GM12878 (cell line): ENCODE measurements around the gene FHL5. TPM values are rescaled to one million over a fixed set of nuclear protein-coding genes. Genes with fewer than 3 reads are reported as not detected.

ENCODE experiments used
- ATAC-seq: fragments of 200-7000 bp; cut with Tn5 transposase; 3 replicates; pipeline ENCODE4 v1.9.1; 2020; ENCODE audit warnings: mild to moderate bottlenecking, moderate library complexity
- BruUV-seq: library from RNA; stranded (reverse); fragments of 400-500 nt; replicated peaks from 2 replicates; lab custom pipeline; 2021; lab: Mats Ljungman, UMichigan
- CTCF ChIA-PET: fragments of 300-600 bp; sonication (Branson Sonifier 250); formaldehyde crosslinking; extraction: SDS; loops from one replicate; lab custom pipeline; 2021; ENCODE audit warnings: inconsistent platforms; lab: Yijun Ruan, JAX
- POLR2A ChIA-PET: fragments of 350-600 bp; formaldehyde crosslinking; extraction: SDS; loops from one replicate; lab custom pipeline; 2021; ENCODE audit warnings: inconsistent platforms; lab: Charles Lee
- RAD21 ChIA-PET: fragments of 300-600 bp; sonication (Branson Sonifier 250); formaldehyde crosslinking; loops from one replicate; lab custom pipeline; 2023; ENCODE audit warnings: antibody characterized with exemption; ENCODE audit not compliant: unreplicated experiment; lab: Charles Lee
- SMC1A ChIA-PET: fragments of 300-600 bp; sonication (Branson Sonifier 250); formaldehyde crosslinking; loops from one replicate; lab custom pipeline; 2023; ENCODE audit not compliant: unreplicated experiment, uncharacterized antibody; lab: Charles Lee
- DNase-seq: peaks from one replicate; pipeline ENCODE4 v3.0.0-alpha.2; 2011; ENCODE audit warnings: low read depth, low spot score
- FAIRE-seq: peaks from 3 replicates; lab custom pipeline; 2011; peaks lifted over from hg19 to GRCh38; lab: Jason Lieb, UNC
- H2AFZ ChIP-seq: 2 replicates; pipeline ENCODE4 v1.6.0; 2011; ENCODE audit warnings: low read depth, low read length, control low read depth; ENCODE audit not compliant: control insufficient read depth
- H3K27ac ChIP-seq: 2 replicates; pipeline ENCODE4 v1.5.1; 2011; ENCODE audit warnings: control low read depth; ENCODE audit not compliant: control insufficient read depth, insufficient read depth
- H3K27me3 ChIP-seq, 2 experiments: replicated peaks in 1 of 2; 2 replicates each; pipeline versions ENCODE4 v1.6.0 to v1.6.1; 2011; ENCODE audit warnings: low read length in 1 of 2; ENCODE audit not compliant: control insufficient read depth in 2 of 2, insufficient read depth in 2 of 2
- H3K36me3 ChIP-seq, 2 experiments: 2 replicates each; pipeline ENCODE4 v1.5.1; 2011; ENCODE audit warnings: low read length in 1 of 2; ENCODE audit not compliant: control insufficient read depth in 2 of 2, insufficient read depth in 2 of 2
- H3K4me1 ChIP-seq: 2 replicates; pipeline ENCODE4 v1.6.1; 2011; ENCODE audit warnings: mild to moderate bottlenecking, low read length, moderate library complexity, mixed read lengths; ENCODE audit not compliant: control insufficient read depth, insufficient read depth
- H3K4me2 ChIP-seq: 2 replicates; pipeline ENCODE4 v1.6.0; 2011; ENCODE audit warnings: control low read depth; ENCODE audit not compliant: control insufficient read depth, insufficient read depth
- H3K4me3 ChIP-seq: fragments of 200-600 bp; sonication (generic); 2 replicates; pipeline ENCODE4 v1.5.1; 2016
- H3K79me2 ChIP-seq: 2 replicates; pipeline ENCODE4 v1.6.0; 2011; ENCODE audit warnings: low read length; ENCODE audit not compliant: control insufficient read depth, insufficient read depth
- H3K9ac ChIP-seq: 2 replicates; pipeline ENCODE4 v1.8.0; 2011; ENCODE audit warnings: low read length, control low read depth, mixed read lengths; ENCODE audit not compliant: control insufficient read depth, insufficient read depth
- H3K9me3 ChIP-seq: replicated peaks from 3 replicates; pipeline ENCODE4 v1.5.1; 2011; ENCODE audit warnings: mild to moderate bottlenecking, low read length; ENCODE audit not compliant: control insufficient read depth, insufficient read depth
- H4K20me1 ChIP-seq: 2 replicates; pipeline ENCODE4 v1.6.0; 2011; ENCODE audit not compliant: control insufficient read depth, insufficient read depth
- JUNB ChIP-seq: IDR thresholded peaks from 2 replicates; pipeline ENCODE4 v1.6.1; 2016; ENCODE audit warnings: antibody characterized with exemption, mild to moderate bottlenecking
- MEF2A ChIP-seq: IDR thresholded peaks from 2 replicates; pipeline ENCODE4 v1.6.1; 2011; ENCODE audit warnings: low read depth, mild to moderate bottlenecking, low read length, moderate library complexity; ENCODE audit not compliant: insufficient read depth
- MEF2B ChIP-seq: fragments of 450-650 bp; IDR thresholded peaks from 2 replicates; pipeline ENCODE4 v1.6.1; 2018; ENCODE audit warnings: mild to moderate bottlenecking, moderate library complexity; ENCODE audit not compliant: partially characterized antibody, poor library complexity, severe bottlenecking
- NFIC ChIP-seq: IDR thresholded peaks from 2 replicates; pipeline ENCODE4 v1.6.1; 2012; ENCODE audit warnings: low read depth, mild to moderate bottlenecking, inconsistent platforms, low read length, moderate library complexity
- NR2F1 ChIP-seq: fragments of 450-650 bp; conservative IDR thresholded peaks from 2 replicates; pipeline ENCODE4 v1.6.1; 2017; ENCODE audit warnings: mild to moderate bottlenecking
- SPI1 ChIP-seq: IDR thresholded peaks from 2 replicates; pipeline ENCODE4 v1.6.1; 2011; ENCODE audit warnings: low read depth, mild to moderate bottlenecking, low read length, moderate library complexity, borderline replicate concordance; ENCODE audit not compliant: insufficient read depth
- ZBED1 ChIP-seq: IDR thresholded peaks from 2 replicates; pipeline ENCODE4 v1.6.1; 2016; ENCODE audit warnings: borderline replicate concordance
- WGBS: methylation state at CpG from one replicate; pipeline ENCODE4 v1.1.6; 2016; ENCODE audit warnings: low lambda C conversion rate; ENCODE audit not compliant: insufficient replicate concordance, insufficient coverage; ENCODE audit errors: missing lambda C conversion rate; 5-methylcytosine and 5-hydroxymethylcytosine counted together
- in situ Hi-C: fragments of 300-500 bp; cut with MboI; formaldehyde crosslinking; loops from 9 replicates; pipeline ENCODE4 v1.14.3; 2018; ENCODE audit warnings: mixed read lengths
- intact Hi-C: fragments of 100-400 bp; cut with micrococcal nuclease; formaldehyde crosslinking; loops from one replicate; pipeline ENCODE4 v1.14.2; 2022; ENCODE audit not compliant: unreplicated experiment
- polyA plus RNA-seq, 11 experiments: library from polyadenylated mRNA; depleted of rRNA in 4 of 11; unstranded in 6 of 11; stranded (reverse) in 5 of 11; fragments of >200 nt; fragmentation: Nextera tagmentation in 4 of 11; fragmentation: Illumina TruSeq in 1 of 11; extraction: Ambion mirVana in 4 of 11; extraction: Trizol in 1 of 11; gene quantifications; 1 replicate in 1 of 11; 2 replicates in 10 of 11; pipeline versions ENCODE4 v1.2.1 to v1.2.3, GENCODE V29; 2011 to 2016; ENCODE audit warnings: inconsistent platforms in 2 of 11, missing spikeins in 2 of 11, low read depth in 1 of 11
- total RNA-seq, 4 experiments: library from RNA; depleted of rRNA in 3 of 4; stranded (reverse); fragments of >200 nt in 3 of 4; fragmentation: Illumina TruSeq in 1 of 4; extraction: Trizol in 1 of 4; gene quantifications; 2 replicates each; pipeline versions ENCODE4 v1.2.1 to v1.2.3, GENCODE V29; 2013 to 2021
- TF ChIP-seq, protein P1 (sequence below): fragments of 450-650 bp; IDR thresholded peaks from 2 replicates; pipeline ENCODE4 v1.6.1; 2016; ENCODE audit warnings: mild to moderate bottlenecking
- TF ChIP-seq, protein P2 (sequence below): fragments of 450-650 bp; IDR thresholded peaks from 2 replicates; pipeline ENCODE4 v1.6.1; 2018; ENCODE audit warnings: mild to moderate bottlenecking, low read depth, moderate library complexity; ENCODE audit not compliant: partially characterized antibody

Gene FHL5
- total and polyA plus RNA-seq, 10 of the 15 experiments (the other 5 are each of a cell fraction or from before 2014, with no cell fraction given) = 0.16 TPM; not detected in 9

DNA sequence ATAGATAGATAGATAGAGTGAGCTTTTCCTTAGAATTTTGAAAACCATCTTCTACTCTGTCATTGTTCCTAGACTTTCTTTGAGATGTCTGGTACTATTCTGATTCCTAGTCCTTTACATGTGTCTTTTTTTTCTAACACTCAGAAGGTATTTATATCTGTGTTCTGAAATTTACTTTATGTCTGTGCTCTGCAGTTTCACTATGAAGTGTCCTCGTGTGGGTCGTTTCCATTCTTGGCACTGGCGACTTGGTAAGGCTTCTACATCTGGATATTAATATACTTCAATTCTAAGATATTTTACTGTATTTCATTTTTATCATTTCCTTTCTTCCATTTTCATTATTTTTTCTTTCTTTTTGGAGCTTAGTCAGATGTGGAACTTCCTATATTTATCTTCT lies 87.0 kb downstream of the FHL5 start:
- no peak overlapping the region for H3K27ac ChIP-seq
- intact Hi-C loops = no loop called here
- H3K27me3 ChIP-seq = no peaks in the 10 kb centered on the region
- H4K20me1 ChIP-seq = no peaks in the 10 kb centered on the region
- CTCF ChIA-PET = interaction anchor here (0.6 to 2.9 kb wide), 2 partner anchors 18 to 24 kb away, joined by 4 to 16 read pairs; no protein-coding TSS in a partner anchor
- WGBS = 1% methylated on average over 3 of the region's 3 CpGs
- RAD21 ChIA-PET = no interaction called here
- peak overlapping the region; percentile 4 for H3K4me2 ChIP-seq
- H3K4me1 ChIP-seq = peaks cover 7% of the 10 kb centered on the region
- no peaks in the 10 kb centered on the region for H3K9me3 ChIP-seq
- H3K9ac ChIP-seq = no peak overlapping the region
- no peaks in the 10 kb centered on the region for H3K36me3 ChIP-seq
- no peak overlapping the region for H3K4me3 ChIP-seq
- FAIRE-seq (peak; percentile 66), DNase-seq (no peak), ATAC-seq (peak; percentile 77)
- no peaks in the 10 kb centered on the region for H3K79me2 ChIP-seq
- POLR2A ChIA-PET = no interaction called here
- 0 out of 2 replicates have a peak, but pooled peaks have one; percentile 19 for TF ChIP-seq NFIC
- TF ChIP-seq SPI1 = no peak
- TF ChIP-seq JUNB = peak; percentile 52
- TF ChIP-seq, protein P1, sequence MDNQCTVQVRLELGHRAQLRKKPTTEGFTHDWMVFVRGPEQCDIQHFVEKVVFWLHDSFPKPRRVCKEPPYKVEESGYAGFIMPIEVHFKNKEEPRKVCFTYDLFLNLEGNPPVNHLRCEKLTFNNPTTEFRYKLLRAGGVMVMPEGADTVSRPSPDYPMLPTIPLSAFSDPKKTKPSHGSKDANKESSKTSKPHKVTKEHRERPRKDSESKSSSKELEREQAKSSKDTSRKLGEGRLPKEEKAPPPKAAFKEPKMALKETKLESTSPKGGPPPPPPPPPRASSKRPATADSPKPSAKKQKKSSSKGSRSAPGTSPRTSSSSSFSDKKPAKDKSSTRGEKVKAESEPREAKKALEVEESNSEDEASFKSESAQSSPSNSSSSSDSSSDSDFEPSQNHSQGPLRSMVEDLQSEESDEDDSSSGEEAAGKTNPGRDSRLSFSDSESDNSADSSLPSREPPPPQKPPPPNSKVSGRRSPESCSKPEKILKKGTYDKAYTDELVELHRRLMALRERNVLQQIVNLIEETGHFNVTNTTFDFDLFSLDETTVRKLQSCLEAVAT = no peak
- TF ChIP-seq MEF2B = peak; percentile 31
- no peak for TF ChIP-seq NR2F1
- TF ChIP-seq, protein P2, sequence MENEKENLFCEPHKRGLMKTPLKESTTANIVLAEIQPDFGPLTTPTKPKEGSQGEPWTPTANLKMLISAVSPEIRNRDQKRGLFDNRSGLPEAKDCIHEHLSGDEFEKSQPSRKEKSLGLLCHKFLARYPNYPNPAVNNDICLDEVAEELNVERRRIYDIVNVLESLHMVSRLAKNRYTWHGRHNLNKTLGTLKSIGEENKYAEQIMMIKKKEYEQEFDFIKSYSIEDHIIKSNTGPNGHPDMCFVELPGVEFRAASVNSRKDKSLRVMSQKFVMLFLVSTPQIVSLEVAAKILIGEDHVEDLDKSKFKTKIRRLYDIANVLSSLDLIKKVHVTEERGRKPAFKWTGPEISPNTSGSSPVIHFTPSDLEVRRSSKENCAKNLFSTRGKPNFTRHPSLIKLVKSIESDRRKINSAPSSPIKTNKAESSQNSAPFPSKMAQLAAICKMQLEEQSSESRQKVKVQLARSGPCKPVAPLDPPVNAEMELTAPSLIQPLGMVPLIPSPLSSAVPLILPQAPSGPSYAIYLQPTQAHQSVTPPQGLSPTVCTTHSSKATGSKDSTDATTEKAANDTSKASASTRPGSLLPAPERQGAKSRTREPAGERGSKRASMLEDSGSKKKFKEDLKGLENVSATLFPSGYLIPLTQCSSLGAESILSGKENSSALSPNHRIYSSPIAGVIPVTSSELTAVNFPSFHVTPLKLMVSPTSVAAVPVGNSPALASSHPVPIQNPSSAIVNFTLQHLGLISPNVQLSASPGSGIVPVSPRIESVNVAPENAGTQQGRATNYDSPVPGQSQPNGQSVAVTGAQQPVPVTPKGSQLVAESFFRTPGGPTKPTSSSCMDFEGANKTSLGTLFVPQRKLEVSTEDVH = no peak
- peak; percentile 81 for TF ChIP-seq MEF2A
- no peak for TF ChIP-seq ZBED1
- SMC1A ChIA-PET = interaction anchor here (1.3 to 3.4 kb wide), 2 partner anchors 8 to 19 kb away, joined by 4 to 17 read pairs; no protein-coding TSS in a partner anchor
- no peak overlapping the region for H2AFZ ChIP-seq
- BruUV-seq = no TSS peak
- in situ Hi-C loops = no loop called here
